Karpas-422 (cell line): ENCODE data around the gene SMPD3. TPM values are rescaled to one million over a fixed set of nuclear protein-coding genes. Genes with fewer than 3 reads are reported as not detected.
A peak's percentile ranks its signal among the peaks of the same experiment; 100 is the strongest.

Experiments used
- DNase-seq: peaks from one replicate; pipeline ENCODE4 v3.0.0-alpha.2; 2015
- H2AFZ ChIP-seq: fragments of 200-600 bp; sonication (generic); 2 replicates; pipeline ENCODE4 v1.6.1; 2014; ENCODE audit warnings: antibody characterized with exemption, low read length, mixed read lengths
- H3K27ac ChIP-seq: fragments of 200-600 bp; sonication (generic); 2 replicates; pipeline ENCODE4 v1.5.1; 2014; ENCODE audit warnings: mild to moderate bottlenecking, low read length, moderate library complexity
- H3K27me3 ChIP-seq: fragments of 200-600 bp; sonication (generic); 2 replicates; pipeline ENCODE4 v1.6.1; 2014; ENCODE audit warnings: low read length, mixed read lengths
- H3K36me3 ChIP-seq: fragments of 200-600 bp; sonication (generic); 2 replicates; pipeline ENCODE4 v1.6.1; 2014; ENCODE audit warnings: low read length, mixed read lengths; ENCODE audit not compliant: insufficient read depth
- H3K4me1 ChIP-seq: fragments of 200-600 bp; sonication (generic); 2 replicates; pipeline ENCODE4 v1.6.1; 2014; ENCODE audit warnings: mild to moderate bottlenecking, low read length, mixed read lengths
- H3K4me2 ChIP-seq: fragments of 200-600 bp; sonication (generic); 2 replicates; pipeline ENCODE4 v1.6.1; 2014; ENCODE audit warnings: low read length, low read depth, mild to moderate bottlenecking; ENCODE audit not compliant: poor library complexity, severe bottlenecking
- H3K4me3 ChIP-seq: fragments of 200-600 bp; sonication (generic); 2 replicates; pipeline ENCODE4 v1.5.1; 2014; ENCODE audit warnings: mild to moderate bottlenecking, antibody characterized with exemption, low read length, mixed read lengths
- H3K79me2 ChIP-seq: fragments of 200-600 bp; sonication (generic); 2 replicates; pipeline ENCODE4 v1.6.1; 2014; ENCODE audit warnings: mild to moderate bottlenecking, low read length, mixed read lengths
- H3K9ac ChIP-seq: fragments of 200-600 bp; sonication (generic); 2 replicates; pipeline ENCODE4 v1.6.0; 2014; ENCODE audit warnings: low read length
- H3K9me2 ChIP-seq: fragments of 200-600 bp; sonication (generic), shearing (Covaris generic); replicated peaks from 2 replicates; pipeline ENCODE4 v1.6.0; 2014; ENCODE audit warnings: mild to moderate bottlenecking, low read length, moderate library complexity; ENCODE audit not compliant: insufficient read depth
- H3K9me3 ChIP-seq: fragments of 300-700, 200-600 bp; sonication (generic); 2 replicates; pipeline ENCODE4 v1.6.1; 2014; ENCODE audit warnings: low read length, mixed read lengths
- H4K20me1 ChIP-seq: fragments of 200-600 bp; sonication (generic); 2 replicates; pipeline ENCODE4 v1.6.1; 2014; ENCODE audit warnings: mild to moderate bottlenecking, antibody characterized with exemption, low read length, low read depth; ENCODE audit not compliant: insufficient read depth
- total RNA-seq: library from RNA; depleted of rRNA; stranded (reverse); fragments of >200 nt; shearing (Covaris generic); gene quantifications from 2 replicates; pipeline ENCODE4 v1.2.3, GENCODE V29; 2014; ENCODE audit warnings: low replicate concordance

Gene SMPD3
- total RNA-seq, 1 experiment from 2014 or later: 5.0 TPM

DNA sequence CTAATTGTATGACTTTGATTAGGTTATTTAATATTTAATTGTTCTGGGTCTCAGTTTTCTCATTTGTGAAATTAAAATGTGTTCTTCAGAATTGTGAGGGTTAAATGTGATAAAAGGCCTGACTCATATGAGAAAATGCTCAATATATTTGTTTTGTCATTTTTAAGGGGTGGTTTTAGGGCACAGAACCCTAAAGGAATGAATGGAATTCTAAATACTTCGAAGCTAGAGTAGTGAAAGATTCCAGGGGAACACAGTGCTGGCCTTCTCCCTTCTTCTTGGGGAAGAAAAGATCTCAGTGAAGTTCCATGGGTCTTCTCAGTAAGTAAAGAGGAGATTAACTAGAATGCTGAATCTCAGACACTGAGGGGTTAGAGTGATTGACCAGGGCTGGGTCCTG lies 3.9 kb upstream of the SMPD3 start:
- no peak overlapping the region for H3K4me3 ChIP-seq
- H2AFZ ChIP-seq: no peak overlapping the region
- H3K9me3 ChIP-seq: no peaks in the 10 kb centered on the region
- H3K9me2 ChIP-seq: no peaks in the 10 kb centered on the region
- no peak overlapping the region for H3K4me2 ChIP-seq
- H3K79me2 ChIP-seq: no peaks in the 10 kb centered on the region
- no peak overlapping the region for H3K27ac ChIP-seq
- no peaks in the 10 kb centered on the region for H3K36me3 ChIP-seq
- no peaks in the 10 kb centered on the region for H3K27me3 ChIP-seq
- no peak for DNase-seq
- 0 out of 2 replicates have a peak, but pooled peaks cover 5% of the 10 kb centered on the region for H4K20me1 ChIP-seq
- peaks cover 17% of the 10 kb centered on the region for H3K4me1 ChIP-seq
- no peak overlapping the region for H3K9ac ChIP-seq

DNA sequence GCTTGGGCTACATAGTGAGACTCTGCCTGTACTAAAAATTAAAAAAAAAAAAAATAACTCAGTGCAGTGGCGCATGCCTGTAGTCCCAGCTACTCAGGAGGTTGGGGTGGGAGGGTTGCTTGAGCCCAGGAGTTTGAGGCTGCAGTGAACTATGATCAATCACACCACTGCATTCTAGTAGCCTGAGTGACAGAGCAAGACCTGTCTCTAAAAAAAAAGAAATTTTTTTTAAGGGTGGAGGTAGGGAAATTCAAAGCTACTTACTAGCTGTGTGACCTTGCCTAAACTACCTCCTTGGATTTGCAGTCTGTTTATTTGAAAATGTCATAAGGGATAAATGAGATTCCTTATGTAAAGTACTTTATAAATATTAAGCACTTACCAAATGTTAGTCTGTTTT lies 3.4 kb upstream of the SMPD3 start:
- no peaks in the 10 kb centered on the region for H3K9me3 ChIP-seq
- DNase-seq: no peak
- H3K36me3 ChIP-seq: no peaks in the 10 kb centered on the region
- no peak overlapping the region for H2AFZ ChIP-seq
- no peak overlapping the region for H3K9ac ChIP-seq
- H3K79me2 ChIP-seq: no peaks in the 10 kb centered on the region
- no peaks in the 10 kb centered on the region for H3K9me2 ChIP-seq
- no peak overlapping the region for H3K27ac ChIP-seq
- peaks cover 17% of the 10 kb centered on the region for H3K4me1 ChIP-seq
- 0 out of 2 replicates have a peak, but pooled peaks cover 5% of the 10 kb centered on the region for H4K20me1 ChIP-seq
- H3K4me3 ChIP-seq: no peak overlapping the region
- no peak overlapping the region for H3K4me2 ChIP-seq
- H3K27me3 ChIP-seq: no peaks in the 10 kb centered on the region

DNA sequence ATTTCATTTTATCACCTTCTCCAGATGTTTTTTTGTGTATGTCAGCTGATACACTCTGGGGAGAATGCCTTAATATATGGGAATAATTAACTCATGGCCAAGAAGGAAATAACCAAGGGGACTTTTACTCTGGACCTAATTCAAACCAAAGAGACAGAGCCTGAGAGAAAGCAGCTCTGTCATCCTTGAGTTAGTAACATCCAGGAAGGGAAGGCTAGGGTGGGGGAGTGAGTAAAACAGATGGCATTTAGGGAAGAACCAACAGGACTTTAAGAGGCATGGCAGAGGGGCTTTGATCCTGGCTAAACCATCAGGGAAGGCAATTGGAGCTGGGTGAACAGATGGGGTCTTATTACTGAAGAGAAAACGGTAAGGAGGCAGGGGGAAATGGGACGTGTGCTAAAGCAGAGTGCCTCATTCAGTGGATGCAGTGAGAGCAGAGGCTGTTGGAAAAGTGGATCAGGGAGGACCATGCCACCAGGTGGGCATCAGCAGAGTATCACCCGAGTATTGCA lies 2.5 kb upstream of the SMPD3 start:
- H3K27ac ChIP-seq: no peak overlapping the region
- H3K9me2 ChIP-seq: no peaks in the 10 kb centered on the region
- H3K79me2 ChIP-seq: no peaks in the 10 kb centered on the region
- no peaks in the 10 kb centered on the region for H3K9me3 ChIP-seq
- H3K27me3 ChIP-seq: no peaks in the 10 kb centered on the region
- no peak overlapping the region for H3K4me3 ChIP-seq
- H3K4me2 ChIP-seq: no peak overlapping the region
- 0 out of 2 replicates have a peak, but pooled peaks cover 5% of the 10 kb centered on the region for H4K20me1 ChIP-seq
- H2AFZ ChIP-seq: no peak overlapping the region
- DNase-seq: no peak
- H3K36me3 ChIP-seq: no peaks in the 10 kb centered on the region
- H3K4me1 ChIP-seq: peaks cover 18% of the 10 kb centered on the region
- no peak overlapping the region for H3K9ac ChIP-seq

DNA sequence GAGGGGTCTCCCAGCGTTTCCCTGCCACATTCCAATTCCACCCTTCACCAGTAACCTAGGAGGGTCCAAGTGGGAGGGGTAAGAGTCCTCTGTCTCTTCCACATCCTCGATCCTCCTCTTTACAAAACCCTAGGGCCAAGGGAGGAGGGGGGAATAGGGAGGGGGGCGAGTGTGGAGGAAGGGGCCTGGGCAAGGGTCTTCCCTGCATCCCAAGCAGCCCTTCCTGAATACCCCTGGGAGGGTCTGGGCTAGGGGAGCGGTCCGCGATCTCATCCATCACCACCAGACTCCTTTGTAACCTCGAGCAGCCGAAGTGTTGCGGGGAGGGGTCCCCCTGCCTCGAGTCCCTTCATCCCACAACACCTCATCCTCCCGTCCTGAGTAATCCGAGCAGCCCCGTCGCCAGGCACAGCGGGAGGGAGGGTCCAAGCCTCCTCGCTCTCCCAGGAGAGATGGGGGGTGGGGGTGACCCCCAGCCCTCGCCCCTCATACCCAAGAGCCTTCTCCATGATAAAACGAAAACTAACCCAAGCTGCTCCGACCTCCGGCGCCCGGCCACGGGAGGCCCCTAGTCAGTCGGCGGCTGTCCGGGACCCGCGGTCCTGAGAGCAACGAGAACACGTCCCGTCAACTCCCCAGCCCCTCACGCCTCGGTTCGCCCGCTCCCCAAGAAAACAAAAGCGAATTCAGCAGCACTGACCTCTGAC lies 502 bp downstream of the SMPD3 start:
- Histone ChIP-seq H3K4me2 (peak overlapping the region; percentile 61), H3K4me1 (peaks cover 36% of the 10 kb centered on the region), H3K36me3 (no peaks in the 10 kb centered on the region), H3K9ac (0 out of 2 replicates have a peak overlapping the region, but pooled peaks have one; percentile 21), H3K27ac (no peak overlapping the region), H3K79me2 (no peaks in the 10 kb centered on the region), H4K20me1 (0 out of 2 replicates have a peak, but pooled peaks cover 5% of the 10 kb centered on the region), H3K27me3 (no peaks in the 10 kb centered on the region), H3K9me3 (no peaks in the 10 kb centered on the region), H3K9me2 (no peaks in the 10 kb centered on the region), H2AFZ (no peak overlapping the region), H3K4me3 (peak overlapping the region; percentile 61)
- DNase-seq: no peak

DNA sequence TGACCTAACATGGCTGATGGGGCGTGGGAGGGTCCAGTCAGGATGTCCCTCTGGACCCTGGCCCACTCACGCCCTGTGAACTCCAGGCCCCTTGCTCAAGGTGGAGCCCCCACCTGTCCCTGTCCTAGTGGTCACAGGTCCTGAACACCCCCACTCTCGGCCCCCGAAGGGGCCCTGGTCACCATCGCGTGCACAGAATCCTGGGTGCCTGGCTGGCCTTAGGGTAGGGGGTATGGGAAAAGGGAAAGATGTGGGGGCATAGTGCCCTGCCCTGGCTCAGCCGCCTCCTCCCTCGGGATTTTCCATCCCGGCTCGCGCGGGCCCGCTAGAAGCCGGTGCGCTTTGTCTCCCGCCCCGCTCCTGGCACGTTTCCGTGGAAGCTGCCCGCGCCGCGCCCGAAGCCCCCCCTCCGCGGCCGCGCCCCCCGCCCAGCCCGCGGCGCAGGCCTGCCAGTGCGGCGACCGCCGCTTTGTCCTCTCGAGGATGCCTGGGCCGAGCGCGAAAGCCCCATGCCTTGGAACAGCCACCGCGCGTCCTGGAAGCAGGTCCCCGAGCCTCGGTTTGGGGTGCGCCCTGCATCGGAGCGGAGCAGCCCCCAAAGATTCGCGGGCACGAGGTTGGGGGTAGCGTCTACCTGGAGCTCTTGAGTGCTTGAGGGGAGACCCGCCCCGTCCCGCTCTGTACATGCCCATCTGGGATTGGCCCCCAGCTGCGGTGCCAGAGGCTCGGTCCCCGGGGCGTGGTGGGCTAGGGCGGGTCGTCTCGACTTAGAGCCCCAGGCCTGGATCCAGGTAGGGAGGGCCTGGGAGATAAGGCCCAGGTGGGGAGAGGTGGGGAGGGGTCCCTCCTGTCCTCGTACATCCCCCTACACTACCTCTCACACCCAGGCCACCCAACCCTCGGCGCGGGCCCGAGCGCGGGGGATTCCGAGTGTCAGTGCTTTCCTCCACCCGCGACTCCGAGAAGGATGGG lies 1.3 kb downstream of the SMPD3 start:
- DNase-seq: no peak
- Histone ChIP-seq H3K4me3 (no peak overlapping the region), H3K79me2 (no peaks in the 10 kb centered on the region), H3K4me1 (peaks cover 36% of the 10 kb centered on the region), H3K9me2 (no peaks in the 10 kb centered on the region), H3K27ac (no peak overlapping the region), H2AFZ (no peak overlapping the region), H3K36me3 (no peaks in the 10 kb centered on the region), H3K4me2 (peak overlapping the region; percentile 61), H3K27me3 (no peaks in the 10 kb centered on the region), H3K9ac (no peak overlapping the region), H3K9me3 (no peaks in the 10 kb centered on the region), H4K20me1 (0 out of 2 replicates have a peak, but pooled peaks cover 5% of the 10 kb centered on the region)

DNA sequence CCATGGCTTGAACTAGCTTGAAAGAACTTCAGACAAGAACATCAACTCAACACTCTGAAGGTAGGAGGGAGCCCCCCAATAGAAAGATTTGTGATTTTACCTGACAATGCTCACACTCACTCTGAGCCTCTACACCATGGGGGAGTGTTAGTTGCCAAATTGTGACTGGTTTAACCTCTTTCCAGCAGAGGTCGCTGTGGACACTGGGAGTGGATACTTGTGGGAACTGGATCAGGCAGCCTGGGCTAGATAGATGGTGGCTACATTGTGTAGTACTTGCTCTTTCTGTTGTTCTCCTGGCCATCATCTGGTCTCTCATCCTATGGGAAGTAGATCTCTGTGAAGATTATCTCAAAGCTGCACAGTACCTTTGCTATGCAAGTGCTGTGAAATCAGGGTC lies 2.9 kb downstream of the SMPD3 start:
- Histone ChIP-seq H3K4me3 (no peak overlapping the region), H3K27me3 (no peaks in the 10 kb centered on the region), H3K9me2 (no peaks in the 10 kb centered on the region), H3K9ac (no peak overlapping the region), H3K27ac (no peak overlapping the region), H2AFZ (no peak overlapping the region), H3K79me2 (no peaks in the 10 kb centered on the region), H4K20me1 (0 out of 2 replicates have a peak, but pooled peaks cover 5% of the 10 kb centered on the region), H3K4me2 (peak overlapping the region; percentile 4), H3K9me3 (no peaks in the 10 kb centered on the region), H3K4me1 (peaks cover 43% of the 10 kb centered on the region), H3K36me3 (no peaks in the 10 kb centered on the region)
- DNase-seq: peak; percentile 95

DNA sequence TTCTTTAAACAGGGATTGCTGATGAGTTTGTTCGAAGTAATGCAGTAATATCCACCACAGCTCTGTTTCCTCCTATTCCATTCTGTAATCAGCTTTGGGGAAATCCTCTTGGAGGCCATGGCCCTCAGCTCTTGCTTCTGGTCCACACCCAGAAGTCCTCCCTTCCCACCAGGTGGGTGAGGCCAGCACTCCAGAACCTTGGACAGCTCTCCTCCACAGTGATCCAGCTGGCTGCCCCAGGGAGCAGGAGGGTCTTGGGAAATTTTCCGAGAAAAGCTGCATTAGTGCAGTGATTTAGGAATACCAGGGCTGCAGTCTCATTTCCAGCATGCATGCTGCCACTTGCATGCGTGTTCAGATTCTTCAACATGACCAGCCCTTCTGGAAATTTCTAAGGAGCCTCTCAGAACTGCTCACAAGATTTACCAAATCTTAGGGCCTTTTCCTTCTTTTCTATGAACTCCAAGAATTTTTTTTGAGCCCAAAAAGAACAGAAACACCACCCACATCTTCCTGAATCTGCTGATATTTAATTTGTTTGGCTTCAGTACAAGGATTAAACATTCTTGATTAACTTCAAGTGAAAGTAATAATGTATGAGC lies 4.2 kb downstream of the SMPD3 start:
- no peaks in the 10 kb centered on the region for H3K9me3 ChIP-seq

More for the DNA sequence above, 4.2 kb downstream of the SMPD3 start:
- peak; percentile 60 for DNase-seq
- Histone ChIP-seq H3K4me1 (peaks cover 42% of the 10 kb centered on the region), H3K36me3 (no peaks in the 10 kb centered on the region), H4K20me1 (0 out of 2 replicates have a peak, but pooled peaks cover 5% of the 10 kb centered on the region), H3K27ac (no peak overlapping the region), H3K4me2 (peak overlapping the region; percentile 4), H3K79me2 (no peaks in the 10 kb centered on the region), H2AFZ (no peak overlapping the region), H3K4me3 (no peak overlapping the region), H3K27me3 (no peaks in the 10 kb centered on the region), H3K9me2 (no peaks in the 10 kb centered on the region), H3K9ac (no peak overlapping the region)
